Measurements from ENCODE around the gene RAG2.
A peak's percentile ranks its signal among the peaks of the same experiment; 100 is the strongest.

The RAG2 gene

GRCh38 chr11:36598051-36598450, at the start of gene RAG2:
Gene RAG2 (minus strand): TSS chr11:36598236. CDS start chr11:36594168, 4,068 bp downstream.
- no peak for DNase-seq (ENCODE audit: low read depth, low spot score)

- DNase-seq (ENCODE audit: low read depth, low spot score): no peak
Measured at GRCh38 chr11:36638556-36638955, 40.5 kb upstream of the RAG2 start.

GRCh38 chr11:36635066-36635862, 37.2 kb upstream of the RAG2 start:
- no peak for DNase-seq (ENCODE audit: low read depth, low spot score)

- no peak for DNase-seq (ENCODE audit: low read depth, low spot score)
Measured at GRCh38 chr11:36631774-36632173, 33.7 kb upstream of the RAG2 start.

GRCh38 chr11:36628765-36629244, 30.8 kb upstream of the RAG2 start:
- DNase-seq (ENCODE audit: low read depth, low spot score): no peak

- no peak for DNase-seq (ENCODE audit: low read depth, low spot score)
Measured at GRCh38 chr11:36628141-36628540, 30.1 kb upstream of the RAG2 start.

- DNase-seq (ENCODE audit: low read depth, low spot score): no peak
Measured at GRCh38 chr11:36627471-36627870, 29.4 kb upstream of the RAG2 start.

- DNase-seq (ENCODE audit: low read depth, low spot score): no peak
Measured at GRCh38 chr11:36627006-36627405, 29.0 kb upstream of the RAG2 start.

- DNase-seq (ENCODE audit: low read depth, low spot score): no peak
Measured at GRCh38 chr11:36623494-36623893, 25.5 kb upstream of the RAG2 start.

- peak; percentile 32 for DNase-seq (ENCODE audit: low read depth, low spot score)
Measured at GRCh38 chr11:36622431-36623136, 24.5 kb upstream of the RAG2 start.

GRCh38 chr11:36620246-36620645, 22.2 kb upstream of the RAG2 start:
- DNase-seq (ENCODE audit: low read depth, low spot score): no peak

- DNase-seq (ENCODE audit: low read depth, low spot score): peak; percentile 52
Measured at GRCh38 chr11:36619502-36619901, 21.5 kb upstream of the RAG2 start.

- DNase-seq (ENCODE audit: low read depth, low spot score): no peak
Measured at GRCh38 chr11:36618363-36619047, 20.5 kb upstream of the RAG2 start.

GRCh38 chr11:36617543-36618362, 19.7 kb upstream of the RAG2 start:
- no peak for DNase-seq (ENCODE audit: low read depth, low spot score)

GRCh38 chr11:36615826-36616225, 17.8 kb upstream of the RAG2 start:
- no peak for DNase-seq (ENCODE audit: low read depth, low spot score)

- no peak for DNase-seq (ENCODE audit: low read depth, low spot score)
Measured at GRCh38 chr11:36609383-36609782, 11.3 kb upstream of the RAG2 start.

- DNase-seq (ENCODE audit: low read depth, low spot score): no peak
Measured at GRCh38 chr11:36608491-36609199, 10.6 kb upstream of the RAG2 start.

GRCh38 chr11:36605221-36606216, 7.5 kb upstream of the RAG2 start:
- DNase-seq (ENCODE audit: low read depth, low spot score): no peak

GRCh38 chr11:36602135-36602534, 4.1 kb upstream of the RAG2 start:
- no peak for DNase-seq (ENCODE audit: low read depth, low spot score)

GRCh38 chr11:36601155-36601554, 3.1 kb upstream of the RAG2 start:
- no peak for DNase-seq (ENCODE audit: low read depth, low spot score)
